Thyroid gland (tissue), 4 donors: ENCODE measurements around the gene IFT122. TPM values are rescaled to one million over a fixed set of nuclear protein-coding genes. Genes with fewer than 3 reads are reported as not detected.

Source experiments
- DNase-seq, 2 donors: peaks; one replicate each; pipeline ENCODE4 v3.0.0-alpha.2; 2019
- H3K27ac ChIP-seq, 3 donors: fragments of 200-600 bp; sonication (generic); 1 replicate in 2 of 3; 2 replicates in 1 of 3; pipeline ENCODE4 v1.5.1; 2016 to 2019; ENCODE audit warnings: mild to moderate bottlenecking in 1 of 3, moderate library complexity in 1 of 3
- H3K27me3 ChIP-seq: fragments of 200-600 bp; sonication (generic); one replicate; pipeline ENCODE4 v1.5.1; 2019
- H3K36me3 ChIP-seq, 2 donors: fragments of 200-600 bp; sonication (generic); one replicate each; pipeline ENCODE4 v1.5.1; 2016 to 2019
- H3K4me1 ChIP-seq, 2 donors: fragments of 200-600 bp; sonication (generic); one replicate each; pipeline ENCODE4 v1.5.1; 2017 to 2019
- H3K4me3 ChIP-seq, 3 donors: fragments of 200-600 bp; sonication (generic); replicated peaks in 1 of 3; 1 replicate in 2 of 3; 2 replicates in 1 of 3; pipeline ENCODE4 v1.5.1; 2016; ENCODE audit warnings: mild to moderate bottlenecking in 1 of 3
- H3K9me3 ChIP-seq: fragments of 200-600 bp; sonication (generic); one replicate; pipeline ENCODE4 v1.5.1; 2017
- POLR2A ChIP-seq, 2 donors: fragments of 450-650 bp; IDR thresholded peaks; one replicate each; pipeline ENCODE4 v1.6.1; 2017; ENCODE audit warnings: antibody characterized with exemption in 2 of 2, mild to moderate bottlenecking in 2 of 2, moderate library complexity in 1 of 2
- WGBS, 2 donors: methylation state at CpG; one replicate each; pipeline ENCODE4 v1.1.5; 2017; 5-methylcytosine and 5-hydroxymethylcytosine counted together
- intact Hi-C: fragments of 100-400 bp; cut with DNase I; formaldehyde crosslinking; loops from one replicate; pipeline ENCODE4 v1.15.1; 2023
- total RNA-seq, 4 donors: library from RNA; depleted of rRNA; stranded (reverse); fragments of >200 nt; gene quantifications; one replicate each; pipeline ENCODE4 v1.2.3, GENCODE V29; 2016
- TF ChIP-seq, protein P1 (sequence below), 6 experiments: fragments of 200-600 bp in 3 of 6; fragments of 450-650 bp in 3 of 6; sonication (generic) in 3 of 6; IDR thresholded peaks; one replicate each; pipeline ENCODE4 v1.5.1; 2016 to 2019; ENCODE audit warnings: antibody characterized with exemption in 6 of 6, mild to moderate bottlenecking in 2 of 6, inconsistent platforms in 1 of 6, moderate library complexity in 1 of 6

Gene IFT122
- total RNA-seq, 4 donors from 2014 or later, result 40.7 to 67.9 (median 46.7) TPM

DNA sequence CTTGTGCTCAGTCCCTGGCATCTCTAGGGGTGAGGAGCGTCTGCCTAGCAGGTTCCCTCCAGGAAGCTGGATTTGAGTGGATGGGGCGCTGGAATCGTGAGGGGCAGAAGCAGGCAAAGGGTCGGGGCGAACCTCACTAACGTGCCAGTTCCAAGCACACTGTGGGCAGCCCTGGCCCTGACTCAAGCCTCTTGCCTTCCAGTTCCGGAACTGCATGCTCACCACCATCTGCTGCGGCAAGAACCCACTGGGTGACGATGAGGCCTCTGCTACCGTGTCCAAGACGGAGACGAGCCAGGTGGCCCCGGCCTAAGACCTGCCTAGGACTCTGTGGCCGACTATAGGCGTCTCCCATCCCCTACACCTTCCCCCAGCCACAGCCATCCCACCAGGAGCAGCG lies 93.4 kb downstream of the IFT122 start:
- Histone ChIP-seq H3K9me3 (no peaks in the 10 kb centered on the region), H3K4me3 (no peak overlapping the region), H3K36me3 (no peaks in the 10 kb centered on the region), H3K27ac (no peak overlapping the region), H3K4me1 (peaks cover 0 to 7% of the 10 kb centered on the region in 2 donors), H3K27me3 (no peaks in the 10 kb centered on the region)
- 93 to 96% methylated on average over 16 of the region's 16 CpGs for WGBS, 2 donors
- no peak for DNase-seq
- intact Hi-C loops, result no loop called here
- TF ChIP-seq POLR2A (IDR thresholded peaks at IDR 0.05), result no peak
- TF ChIP-seq, protein P1, sequence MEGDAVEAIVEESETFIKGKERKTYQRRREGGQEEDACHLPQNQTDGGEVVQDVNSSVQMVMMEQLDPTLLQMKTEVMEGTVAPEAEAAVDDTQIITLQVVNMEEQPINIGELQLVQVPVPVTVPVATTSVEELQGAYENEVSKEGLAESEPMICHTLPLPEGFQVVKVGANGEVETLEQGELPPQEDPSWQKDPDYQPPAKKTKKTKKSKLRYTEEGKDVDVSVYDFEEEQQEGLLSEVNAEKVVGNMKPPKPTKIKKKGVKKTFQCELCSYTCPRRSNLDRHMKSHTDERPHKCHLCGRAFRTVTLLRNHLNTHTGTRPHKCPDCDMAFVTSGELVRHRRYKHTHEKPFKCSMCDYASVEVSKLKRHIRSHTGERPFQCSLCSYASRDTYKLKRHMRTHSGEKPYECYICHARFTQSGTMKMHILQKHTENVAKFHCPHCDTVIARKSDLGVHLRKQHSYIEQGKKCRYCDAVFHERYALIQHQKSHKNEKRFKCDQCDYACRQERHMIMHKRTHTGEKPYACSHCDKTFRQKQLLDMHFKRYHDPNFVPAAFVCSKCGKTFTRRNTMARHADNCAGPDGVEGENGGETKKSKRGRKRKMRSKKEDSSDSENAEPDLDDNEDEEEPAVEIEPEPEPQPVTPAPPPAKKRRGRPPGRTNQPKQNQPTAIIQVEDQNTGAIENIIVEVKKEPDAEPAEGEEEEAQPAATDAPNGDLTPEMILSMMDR (IDR thresholded peaks at IDR 0.05), result no peak

GRCh38 chr3:129534428-129535027 lies 94.5 kb downstream of the IFT122 start:
- Histone ChIP-seq H3K4me3 (no peak overlapping the region), H3K4me1 (peaks cover 0 to 13% of the 10 kb centered on the region in 2 donors), H3K9me3 (no peaks in the 10 kb centered on the region), H3K36me3 (no peaks in the 10 kb centered on the region), H3K27me3 (no peaks in the 10 kb centered on the region), H3K27ac (no peak overlapping the region)
- whole genome bisulfite sequencing, 2 donors, result 86% methylated on average over 4 of the region's 4 CpGs
- DNase-seq, result peak; percentile 38 to 59
- TF ChIP-seq POLR2A (IDR thresholded peaks at IDR 0.05), result no peak
- TF ChIP-seq, protein P1 (IDR thresholded peaks at IDR 0.05), result no peak
- intact Hi-C loops, result no loop called here

DNA sequence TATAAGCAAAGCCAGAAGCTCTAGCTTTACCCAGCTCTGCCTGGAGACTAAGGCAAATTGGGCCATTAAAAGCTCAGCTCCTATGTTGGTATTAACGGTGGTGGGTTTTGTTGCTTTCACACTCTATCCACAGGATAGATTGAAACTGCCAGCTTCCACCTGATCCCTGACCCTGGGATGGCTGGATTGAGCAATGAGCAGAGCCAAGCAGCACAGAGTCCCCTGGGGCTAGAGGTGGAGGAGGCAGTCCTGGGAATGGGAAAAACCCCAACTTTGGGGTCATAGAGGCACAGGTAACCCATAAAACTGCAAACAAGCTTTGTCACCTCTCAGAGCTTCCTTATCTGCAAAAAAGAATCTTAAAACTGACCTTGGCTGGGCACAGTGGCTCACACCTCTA lies 95.1 kb downstream of the IFT122 start:
- Histone ChIP-seq H3K36me3 (no peaks in the 10 kb centered on the region), H3K9me3 (no peaks in the 10 kb centered on the region), H3K27ac (no peak overlapping the region), H3K27me3 (no peaks in the 10 kb centered on the region), H3K4me1 (peaks cover 5 to 19% of the 10 kb centered on the region in 2 donors), H3K4me3 (no peak overlapping the region)
- intact Hi-C loops, result no loop called here
- DNase-seq, result no peak
- TF ChIP-seq POLR2A (IDR thresholded peaks at IDR 0.05), result no peak
- TF ChIP-seq, protein P1 (IDR thresholded peaks at IDR 0.05), result no peak
- 75 to 100% methylated on average over 1 of the region's 1 CpG for WGBS, 2 donors

DNA sequence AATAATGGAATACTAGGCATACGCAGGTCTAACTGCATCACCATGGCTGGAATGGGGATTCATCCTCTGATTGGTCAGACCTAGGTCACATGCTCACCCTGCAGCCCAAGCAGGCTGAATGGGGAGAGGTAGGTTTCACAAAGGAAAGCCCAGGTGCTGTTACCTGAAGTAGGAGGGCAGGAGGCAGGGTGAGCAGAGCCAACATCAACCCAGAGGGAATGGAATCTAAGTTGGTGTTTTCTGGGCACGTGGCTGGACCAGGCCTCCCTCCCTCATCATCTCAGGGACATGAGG lies 96.3 kb downstream of the IFT122 start:
- DNase-seq, result no peak
- Histone ChIP-seq H3K4me1 (peaks cover 6 to 19% of the 10 kb centered on the region in 2 donors), H3K4me3 (no peak overlapping the region), H3K27me3 (no peaks in the 10 kb centered on the region), H3K36me3 (no peaks in the 10 kb centered on the region), H3K9me3 (no peaks in the 10 kb centered on the region), H3K27ac (no peak overlapping the region)
- intact Hi-C loops, result no loop called here
- WGBS, 2 donors, result 80 to 100% methylated on average over 2 of the region's 2 CpGs
- no peak for TF ChIP-seq POLR2A (IDR thresholded peaks at IDR 0.05)
- TF ChIP-seq, protein P1 (IDR thresholded peaks at IDR 0.05), result no peak

DNA sequence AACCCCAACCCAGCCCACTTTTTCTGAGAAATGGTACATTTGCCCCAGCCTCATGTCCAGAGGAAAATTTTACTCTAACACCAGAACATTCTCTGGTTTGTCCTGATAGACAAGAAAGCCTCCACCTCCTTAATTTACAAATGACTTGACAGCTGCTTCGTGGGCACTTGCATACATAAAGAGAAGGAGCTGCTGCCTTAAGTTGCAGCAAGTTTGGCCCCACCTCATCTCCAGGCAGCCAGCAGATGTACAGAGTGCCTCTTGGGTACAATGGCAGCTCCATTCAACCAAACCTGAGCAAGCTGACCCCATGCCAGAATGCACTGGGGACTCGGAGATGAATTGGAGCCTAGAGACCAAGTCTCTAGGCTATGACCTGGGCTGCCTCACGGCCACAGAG lies 96.8 kb downstream of the IFT122 start:
- no peaks in the 10 kb centered on the region for H3K36me3 ChIP-seq
- DNase-seq, result no peak
- H3K4me1 ChIP-seq, result peaks cover 6 to 19% of the 10 kb centered on the region in 2 donors
- no peak overlapping the region for H3K27ac ChIP-seq
- TF ChIP-seq POLR2A (IDR thresholded peaks at IDR 0.05), result no peak
- TF ChIP-seq, protein P1 (IDR thresholded peaks at IDR 0.05), result no peak
- no peak overlapping the region for H3K4me3 ChIP-seq
- H3K9me3 ChIP-seq, result no peaks in the 10 kb centered on the region
- H3K27me3 ChIP-seq, result no peaks in the 10 kb centered on the region
- WGBS, 2 donors, result 76 to 83% methylated on average over 3 of the region's 3 CpGs
- intact Hi-C loops, result no loop called here
